Prostate gland (tissue), 2 donors: Measurements from ENCODE around the gene ANKS1B. TPM values are rescaled to one million over a fixed set of nuclear protein-coding genes. Genes with fewer than 3 reads are reported as not detected.

Experiments
- DNase-seq: peaks from one replicate; pipeline ENCODE4 v3.0.0-alpha.2; 2019; ENCODE audit warnings: low spot score
- H3K27ac ChIP-seq, 2 donors: fragments of 200-600 bp; sonication (generic); 2 replicates each; pipeline ENCODE4 v1.5.1; 2017 to 2019
- H3K27me3 ChIP-seq: fragments of 200-600 bp; sonication (generic); replicated peaks from 2 replicates; pipeline ENCODE4 v1.5.1; 2019; ENCODE audit not compliant: insufficient read depth
- H3K36me3 ChIP-seq, 2 donors: fragments of 200-600 bp; sonication (generic); 1 replicate in 1 of 2; 2 replicates in 1 of 2; pipeline versions ENCODE4 v1.5.1 to v1.8.1; 2017 to 2019
- H3K4me1 ChIP-seq: fragments of 200-600 bp; sonication (generic); replicated peaks from 2 replicates; pipeline ENCODE4 v1.5.1; 2019
- H3K4me3 ChIP-seq, 2 donors: fragments of 200-600 bp; sonication (generic); 2 replicates each; pipeline ENCODE4 v1.5.1; 2017 to 2019
- H3K9me3 ChIP-seq: fragments of 200-600 bp; sonication (generic); 2 replicates; pipeline ENCODE4 v1.5.1; 2017
- POLR2A ChIP-seq: fragments of 450-650 bp; IDR thresholded peaks from one replicate; pipeline ENCODE4 v1.6.1; 2016; ENCODE audit warnings: antibody characterized with exemption, mild to moderate bottlenecking
- POLR2AphosphoS5 ChIP-seq: sonication (generic); formaldehyde crosslinking; IDR thresholded peaks from one replicate; pipeline ENCODE4 v1.6.1; 2017; ENCODE audit warnings: antibody characterized with exemption
- WGBS: methylation state at CpG from one replicate; pipeline ENCODE4 v1.1.5; 2018; 5-methylcytosine and 5-hydroxymethylcytosine counted together
- intact Hi-C: fragments of 100-400 bp; cut with DNase I; formaldehyde crosslinking; loops from one replicate; pipeline ENCODE4 v1.14.2; 2022
- total RNA-seq, 2 donors: library from RNA; depleted of rRNA; stranded (reverse); fragments of >200 nt; gene quantifications; one replicate each; pipeline ENCODE4 v1.1.0, GENCODE V29; 2016
- TF ChIP-seq, protein P1 (sequence below), 4 experiments: fragments of 200-600 bp in 2 of 4; fragments of 450-650 bp in 2 of 4; sonication (generic) in 2 of 4; IDR thresholded peaks; 1 replicate in 3 of 4; 2 replicates in 1 of 4; pipeline ENCODE4 v1.5.1; 2016 to 2019; ENCODE audit warnings: antibody characterized with exemption in 4 of 4, mild to moderate bottlenecking in 2 of 4, moderate library complexity in 2 of 4

ANKS1B gene
- total RNA-seq, 2 donors from 2014 or later: 13.0 to 17.4 TPM

DNA sequence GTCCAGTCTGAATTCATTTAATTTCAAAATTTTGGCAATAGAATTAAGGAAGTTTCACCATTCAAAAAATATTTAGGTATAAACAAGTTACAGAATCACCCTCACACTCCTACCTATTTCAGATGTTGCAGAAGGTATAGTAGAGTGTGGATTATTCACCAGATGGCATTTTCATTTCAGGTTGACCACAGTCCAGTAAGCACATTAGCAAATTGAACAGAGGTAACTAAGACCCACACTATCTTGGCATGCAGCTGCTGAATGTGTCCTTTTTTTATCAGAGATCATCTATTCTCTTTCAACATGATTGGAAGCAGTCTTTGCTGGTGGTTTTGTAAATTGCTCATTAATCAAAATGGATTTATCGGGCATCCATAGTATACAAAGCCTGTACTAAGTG is 488.9 kb downstream of the ANKS1B start:
- TF ChIP-seq, protein P1, sequence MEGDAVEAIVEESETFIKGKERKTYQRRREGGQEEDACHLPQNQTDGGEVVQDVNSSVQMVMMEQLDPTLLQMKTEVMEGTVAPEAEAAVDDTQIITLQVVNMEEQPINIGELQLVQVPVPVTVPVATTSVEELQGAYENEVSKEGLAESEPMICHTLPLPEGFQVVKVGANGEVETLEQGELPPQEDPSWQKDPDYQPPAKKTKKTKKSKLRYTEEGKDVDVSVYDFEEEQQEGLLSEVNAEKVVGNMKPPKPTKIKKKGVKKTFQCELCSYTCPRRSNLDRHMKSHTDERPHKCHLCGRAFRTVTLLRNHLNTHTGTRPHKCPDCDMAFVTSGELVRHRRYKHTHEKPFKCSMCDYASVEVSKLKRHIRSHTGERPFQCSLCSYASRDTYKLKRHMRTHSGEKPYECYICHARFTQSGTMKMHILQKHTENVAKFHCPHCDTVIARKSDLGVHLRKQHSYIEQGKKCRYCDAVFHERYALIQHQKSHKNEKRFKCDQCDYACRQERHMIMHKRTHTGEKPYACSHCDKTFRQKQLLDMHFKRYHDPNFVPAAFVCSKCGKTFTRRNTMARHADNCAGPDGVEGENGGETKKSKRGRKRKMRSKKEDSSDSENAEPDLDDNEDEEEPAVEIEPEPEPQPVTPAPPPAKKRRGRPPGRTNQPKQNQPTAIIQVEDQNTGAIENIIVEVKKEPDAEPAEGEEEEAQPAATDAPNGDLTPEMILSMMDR (IDR thresholded peaks at IDR 0.05): no peak
- no peak for TF ChIP-seq POLR2AphosphoS5
- no peak for TF ChIP-seq POLR2A
- intact Hi-C loops: no loop called here
- Histone ChIP-seq H3K27me3 (no peaks in the 10 kb centered on the region), H3K36me3 (no peaks in the 10 kb centered on the region), H3K9me3 (no peaks in the 10 kb centered on the region), H3K27ac (no peak overlapping the region), H3K4me1 (no peaks in the 10 kb centered on the region), H3K4me3 (no peak overlapping the region)
- WGBS: 94% methylated on average over 1 of the region's 1 CpG
- DNase-seq: no peak

DNA sequence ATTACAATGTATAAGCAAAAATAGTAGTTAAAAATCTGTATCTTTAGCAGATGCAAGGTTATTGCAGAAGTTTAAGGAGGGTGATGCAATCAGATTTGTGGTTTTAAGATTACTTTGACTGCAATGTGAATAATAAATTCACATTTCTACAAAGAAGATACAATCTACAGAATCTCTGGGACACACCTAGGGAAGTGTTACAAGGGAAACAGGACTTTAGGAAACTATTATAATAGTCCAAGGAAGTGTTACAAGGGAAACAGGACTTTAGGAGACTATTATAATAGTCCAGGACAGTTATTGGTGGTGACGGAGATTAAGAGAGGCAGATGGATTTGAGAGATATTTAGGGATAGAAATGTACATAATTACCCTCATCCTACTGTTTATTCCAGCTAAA is 491.5 kb downstream of the ANKS1B start:
- WGBS: 82% methylated on average over 1 of the region's 1 CpG
- no peak overlapping the region for H3K27ac ChIP-seq
- no peaks in the 10 kb centered on the region for H3K27me3 ChIP-seq
- no peak overlapping the region for H3K4me3 ChIP-seq
- intact Hi-C loops: no loop called here
- H3K36me3 ChIP-seq: no peaks in the 10 kb centered on the region
- no peaks in the 10 kb centered on the region for H3K9me3 ChIP-seq
- no peak for DNase-seq
- H3K4me1 ChIP-seq: no peaks in the 10 kb centered on the region
- TF ChIP-seq, protein P1 (IDR thresholded peaks at IDR 0.05): no peak
- no peak for TF ChIP-seq POLR2AphosphoS5
- TF ChIP-seq POLR2A: no peak

DNA sequence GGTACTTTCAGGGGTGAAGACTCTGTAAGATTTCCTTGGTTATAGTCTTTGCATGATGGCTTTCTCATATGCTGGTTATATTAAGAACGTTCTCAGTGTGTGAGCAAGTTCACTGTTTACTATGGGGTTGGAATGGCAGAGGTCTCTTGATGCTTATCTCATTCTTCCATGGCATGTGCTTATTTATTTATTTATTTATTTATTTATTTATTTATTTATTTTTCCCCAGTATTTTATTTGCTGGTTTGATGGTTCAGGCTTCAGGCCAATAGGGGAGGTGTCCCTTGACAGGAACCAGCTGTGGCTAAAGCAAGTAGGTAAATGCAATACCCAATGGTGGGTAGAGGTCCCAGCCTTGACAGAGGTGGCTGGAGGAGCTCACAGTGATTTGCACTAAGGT is 498.5 kb downstream of the ANKS1B start:
- WGBS: 86% methylated on average over 1 of the region's 1 CpG
- H3K36me3 ChIP-seq: no peaks in the 10 kb centered on the region
- no peaks in the 10 kb centered on the region for H3K27me3 ChIP-seq
- H3K9me3 ChIP-seq: no peaks in the 10 kb centered on the region
- no peak overlapping the region for H3K27ac ChIP-seq
- no peaks in the 10 kb centered on the region for H3K4me1 ChIP-seq
- no peak overlapping the region for H3K4me3 ChIP-seq
- no peak for TF ChIP-seq POLR2AphosphoS5
- no peak for TF ChIP-seq POLR2A
- TF ChIP-seq, protein P1 (IDR thresholded peaks at IDR 0.05): no peak
- no peak for DNase-seq
- intact Hi-C loops: no loop called here

- H3K36me3 ChIP-seq: no peaks in the 10 kb centered on the region
- no peaks in the 10 kb centered on the region for H3K9me3 ChIP-seq
These were observed 505.6 kb downstream of the ANKS1B start for GRCh38 chr12:99479149-99479548.

DNA sequence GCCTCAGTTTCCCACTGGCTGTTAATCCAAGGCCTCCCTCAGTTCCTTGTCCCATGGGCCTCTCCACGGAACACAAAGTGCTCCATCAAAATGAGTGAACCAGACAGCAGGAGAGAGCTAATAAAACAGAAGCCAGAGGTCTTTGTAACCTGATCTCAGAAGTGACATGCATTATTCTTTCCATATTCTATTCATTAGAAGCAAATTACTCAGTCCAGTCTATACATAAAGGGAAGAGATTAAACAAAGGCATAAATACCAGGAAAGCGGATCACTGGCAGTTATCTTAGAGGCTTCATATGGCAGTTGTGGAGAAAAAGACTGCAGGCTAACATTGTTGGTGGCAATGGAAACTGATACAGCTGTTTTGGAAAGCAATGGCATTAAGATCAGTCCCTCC is 507.8 kb downstream of the ANKS1B start:
- DNase-seq: no peak
- intact Hi-C loops: no loop called here
- no peak overlapping the region for H3K4me3 ChIP-seq
- no peaks in the 10 kb centered on the region for H3K27me3 ChIP-seq
- no peaks in the 10 kb centered on the region for H3K4me1 ChIP-seq
- TF ChIP-seq, protein P1 (IDR thresholded peaks at IDR 0.05): no peak
- no peak for TF ChIP-seq POLR2AphosphoS5
- no peak for TF ChIP-seq POLR2A
- H3K9me3 ChIP-seq: no peaks in the 10 kb centered on the region
- H3K36me3 ChIP-seq: no peaks in the 10 kb centered on the region
- WGBS: 36% methylated on average over 2 of the region's 2 CpGs
- no peak overlapping the region for H3K27ac ChIP-seq

More at GRCh38 chr12:99479149-99479548, 505.6 kb downstream of the ANKS1B start:
- Histone ChIP-seq H3K4me3 (no peak overlapping the region), H3K4me1 (no peaks in the 10 kb centered on the region), H3K27me3 (no peaks in the 10 kb centered on the region), H3K27ac (no peak overlapping the region)
- no peak for TF ChIP-seq POLR2A
- no peak for DNase-seq
- intact Hi-C loops: no loop called here
